Smooth muscle cell (in vitro differentiated cells): ENCODE results near the gene FOXP1. TPM values are rescaled to one million over a fixed set of nuclear protein-coding genes. Genes with fewer than 3 reads are reported as not detected.
A peak's percentile ranks its signal among the peaks of the same experiment; 100 is the strongest.
"Not testable (repeated sequence)": the region's sequence is repeated elsewhere in the genome, so short reads cannot be mapped to it uniquely, and the experiment has no call there.

Experiments used
- DNase-seq: peaks from one replicate; lab custom pipeline; 2025; ENCODE audit not compliant: unreplicated experiment; lab: John Stamatoyannopoulos, UW
- H2AFZ ChIP-seq: fragments of 200-600 bp; sonication (generic); 2 replicates; pipeline ENCODE4 v1.6.0; 2016; ENCODE audit warnings: antibody characterized with exemption, low read depth, mild to moderate bottlenecking
- H3F3A ChIP-seq: fragments of 200-600 bp; sonication (generic); 2 replicates; pipeline ENCODE4 v1.6.0; 2017; ENCODE audit warnings: antibody characterized with exemption, low read depth
- H3K27ac ChIP-seq: fragments of 200-600 bp; sonication (generic); 2 replicates; pipeline ENCODE4 v1.5.1; 2016; ENCODE audit warnings: low read depth, mild to moderate bottlenecking
- H3K27me3 ChIP-seq: fragments of 200-600 bp; sonication (generic); 2 replicates; pipeline ENCODE4 v1.6.1; 2016; ENCODE audit warnings: low read depth, mild to moderate bottlenecking
- H3K36me3 ChIP-seq: fragments of 200-600 bp; sonication (generic); 2 replicates; pipeline ENCODE4 v1.5.1; 2016; ENCODE audit warnings: low read depth
- H3K4me1 ChIP-seq: fragments of 200-600 bp; sonication (generic); 2 replicates; pipeline ENCODE4 v1.5.1; 2016; ENCODE audit warnings: low read depth
- H3K4me2 ChIP-seq: fragments of 200-600 bp; sonication (generic); 2 replicates; pipeline ENCODE4 v1.6.0; 2016; ENCODE audit warnings: mild to moderate bottlenecking
- H3K4me3 ChIP-seq: fragments of 200-600 bp; sonication (generic); 2 replicates; pipeline ENCODE4 v1.5.1; 2016; ENCODE audit warnings: mild to moderate bottlenecking
- H3K79me2 ChIP-seq: fragments of 200-600 bp; sonication (generic); 2 replicates; pipeline ENCODE4 v1.6.0; 2016; ENCODE audit warnings: low read depth, mild to moderate bottlenecking
- H3K9ac ChIP-seq: fragments of 200-600 bp; sonication (generic); 2 replicates; pipeline ENCODE4 v1.6.0; 2016; ENCODE audit warnings: low read depth
- H3K9me3 ChIP-seq: fragments of 200-600 bp; sonication (generic); replicated peaks from 2 replicates; pipeline ENCODE4 v1.5.1; 2016; ENCODE audit warnings: low read depth
- H4K20me1 ChIP-seq: fragments of 200-600 bp; sonication (generic); 2 replicates; pipeline ENCODE4 v1.6.0; 2016; ENCODE audit warnings: low read depth
- CTCF ChIP-seq: fragments of 200-600 bp; sonication (generic); IDR thresholded peaks from 2 replicates; pipeline ENCODE4 v1.5.1; 2017; ENCODE audit warnings: borderline replicate concordance, mild to moderate bottlenecking, antibody characterized with exemption; ENCODE audit not compliant: insufficient read depth, poor library complexity, severe bottlenecking
- WGBS: methylation state at CpG from one replicate; pipeline ENCODE4 v1.1.7; 2016; ENCODE audit warnings: low lambda C conversion rate; 5-methylcytosine and 5-hydroxymethylcytosine counted together
- polyA plus RNA-seq: library from polyadenylated mRNA; unstranded; fragments of >200 nt; fragmentation: Nextera tagmentation; extraction: Ambion mirVana; gene quantifications from 2 replicates; pipeline ENCODE4 v1.2.1, GENCODE V29; 2016
- total RNA-seq: library from RNA; depleted of rRNA; stranded (reverse); fragments of >200 nt; gene quantifications from 2 replicates; pipeline ENCODE4 v1.2.3, GENCODE V29; 2014

Gene FOXP1
- total and polyA plus RNA-seq, 2 experiments from 2014 or later = 40.9 to 68.0 TPM

- Histone ChIP-seq H3F3A (peaks cover 16% of the 10 kb centered on the region), H3K79me2 (no peaks in the 10 kb centered on the region)
- no peak for DNase-seq
Measured at GRCh38 chr3:70980646-70981170, 602.8 kb downstream of the FOXP1 start.

GRCh38 chr3:70979983-70980645 lies 603.4 kb downstream of the FOXP1 start:
- TF ChIP-seq CTCF = no peak
- Histone ChIP-seq H3K36me3 (peaks cover 10% of the 10 kb centered on the region), H3K27me3 (no peaks in the 10 kb centered on the region), H3K27ac (peak overlapping the region; percentile 98), H3K4me2 (no peak overlapping the region), H3K79me2 (no peaks in the 10 kb centered on the region), H4K20me1 (no peaks in the 10 kb centered on the region), H3K9ac (no peak overlapping the region), H3K4me1 (peaks cover 41% of the 10 kb centered on the region), H3K4me3 (no peak overlapping the region), H3F3A (peaks cover 16% of the 10 kb centered on the region), H3K9me3 (no peaks in the 10 kb centered on the region), H2AFZ (no peak overlapping the region)
- WGBS = 88% methylated on average over 7 of the region's 7 CpGs
- DNase-seq = no peak

More at GRCh38 chr3:70980646-70981170, 602.8 kb downstream of the FOXP1 start:
- peaks cover 42% of the 10 kb centered on the region for H3K4me1 ChIP-seq
- H3K36me3 ChIP-seq = peaks cover 10% of the 10 kb centered on the region
- H2AFZ ChIP-seq = no peak overlapping the region
- no peaks in the 10 kb centered on the region for H3K27me3 ChIP-seq
- H3K4me3 ChIP-seq = no peak overlapping the region
- H3K27ac ChIP-seq = peak overlapping the region; percentile 98
- TF ChIP-seq CTCF = no peak
- H3K9me3 ChIP-seq = no peaks in the 10 kb centered on the region
- no peak overlapping the region for H3K9ac ChIP-seq
- no peak overlapping the region for H3K4me2 ChIP-seq
- WGBS = 80% methylated on average over 8 of the region's 8 CpGs
- no peaks in the 10 kb centered on the region for H4K20me1 ChIP-seq

GRCh38 chr3:70977712-70978111 lies 605.8 kb downstream of the FOXP1 start:
- peaks cover 15% of the 10 kb centered on the region for H3F3A ChIP-seq
- H3K79me2 ChIP-seq = no peaks in the 10 kb centered on the region
- peaks cover 27% of the 10 kb centered on the region for H3K4me1 ChIP-seq
- no peak overlapping the region for H3K4me3 ChIP-seq
- H3K27me3 ChIP-seq = no peaks in the 10 kb centered on the region
- no peaks in the 10 kb centered on the region for H3K9me3 ChIP-seq
- H3K36me3 ChIP-seq = peaks cover 14% of the 10 kb centered on the region
- 97% methylated on average over 13 of the region's 13 CpGs for WGBS
- no peak overlapping the region for H3K27ac ChIP-seq
- no peaks in the 10 kb centered on the region for H4K20me1 ChIP-seq
- no peak overlapping the region for H2AFZ ChIP-seq
- no peak for TF ChIP-seq CTCF
- no peak overlapping the region for H3K4me2 ChIP-seq
- no peak overlapping the region for H3K9ac ChIP-seq
- no peak for DNase-seq

GRCh38 chr3:70975981-70976380 lies 607.5 kb downstream of the FOXP1 start:
- peaks cover 12% of the 10 kb centered on the region for H3K4me1 ChIP-seq
- peaks cover 14% of the 10 kb centered on the region for H3K36me3 ChIP-seq
- H3K27ac ChIP-seq, H4K20me1 ChIP-seq, H3F3A ChIP-seq, H3K4me2 ChIP-seq, H3K27me3 ChIP-seq, H3K4me3 ChIP-seq, H3K9ac ChIP-seq, H2AFZ ChIP-seq, H3K9me3 ChIP-seq, DNase-seq, H3K79me2 ChIP-seq: not testable (repeated sequence)
- 96% methylated on average over 5 of the region's 5 CpGs for WGBS
